H1 (cell line): Measurements from ENCODE around the gene CYB561D2. TPM values are rescaled to one million over a fixed set of nuclear protein-coding genes. Genes with fewer than 3 reads are reported as not detected.

Experiments used
- MAX ChIP-seq: IDR thresholded peaks from 2 replicates; pipeline ENCODE4 v1.6.1; 2012; ENCODE audit warnings: inconsistent platforms
- PHF8 ChIP-seq: fragments of 200-600 bp; sonication (generic); conservative IDR thresholded peaks from 2 replicates; pipeline ENCODE4 v1.7.1; 2012; ENCODE audit warnings: low read depth, mild to moderate bottlenecking, inconsistent platforms, low read length, moderate library complexity
- TAF1 ChIP-seq: IDR thresholded peaks from 2 replicates; pipeline ENCODE4 v1.6.1; 2011; ENCODE audit warnings: mild to moderate bottlenecking, low read depth, low read length
- polyA plus RNA-seq, 7 experiments: library from polyadenylated mRNA; depleted of rRNA in 3 of 7; stranded (reverse) in 5 of 7; unstranded in 2 of 7; fragments of >200 nt in 5 of 7; fragments of 200-250 nt in 2 of 7; gene quantifications; 1 replicate in 5 of 7; 2 replicates in 1 of 7; 4 replicates in 1 of 7; pipeline versions ENCODE4 v1.2.1 to v1.2.3, GENCODE V29; 2011 to 2013; ENCODE audit warnings: missing spikeins in 2 of 7, mixed read lengths in 2 of 7
- total RNA-seq: library from RNA; stranded (reverse); fragmentation: NEBNext Ultra II Directional; extraction: Animal tissue kit (Norgen Biotek cat#: 25700); gene quantifications from 2 replicates; pipeline ENCODE4 v1.2.1, GENCODE V29; 2021

CYB561D2 gene
- total and polyA plus RNA-seq, 2 of the 8 experiments (the other 6 are each of a cell fraction or from before 2014, with no cell fraction given) = 9.8 to 34.0 TPM

- TF ChIP-seq MAX (peak; percentile 57), TAF1 (peak; percentile 58; the same call in 1 of the 2 replicates), PHF8 (no peak)
Measured at GRCh38 chr3:50303013-50303815, 47.4 kb upstream of the CYB561D2 start, which contains the start of gene HYAL1 (continued).
